IMR-90 (cell line): ENCODE data around the gene ADPRHL1. TPM values are rescaled to one million over a fixed set of nuclear protein-coding genes. Genes with fewer than 3 reads are reported as not detected.

ENCODE experiments used
- ATAC-seq: fragments of 200-7000 bp; cut with Tn5 transposase; 2 replicates; pipeline ENCODE4 v1.9.1; 2020; ENCODE audit warnings: low read depth, mild to moderate bottlenecking, moderate library complexity
- BruUV-seq: library from RNA; stranded (reverse); fragments of 400-500 nt; replicated peaks from 2 replicates; lab custom pipeline; 2021; lab: Mats Ljungman, UMichigan
- CTCF ChIA-PET: fragments of 300-600 bp; formaldehyde crosslinking; extraction: SDS; loops from one replicate; lab custom pipeline; 2021; ENCODE audit warnings: antibody characterized with exemption; lab: Yijun Ruan, JAX
- POLR2A ChIA-PET: fragments of 300-600 bp; sonication (Branson Sonifier 250); formaldehyde crosslinking; loops from one replicate; lab custom pipeline; 2022; ENCODE audit warnings: antibody characterized with exemption; ENCODE audit not compliant: unreplicated experiment; lab: Charles Lee
- DNase-seq: peaks from one replicate; pipeline ENCODE4 v3.0.0; 2013
- H2AFZ ChIP-seq: replicated peaks from 2 replicates; pipeline ENCODE3; 2013; ENCODE audit warnings: low read length, mild to moderate bottlenecking; ENCODE audit not compliant: poor library complexity
- H2AK5ac ChIP-seq: 2 replicates; pipeline ENCODE4 v1.6.1; 2013; ENCODE audit warnings: low read depth, low read length, inconsistent platforms
- H2AK9ac ChIP-seq: replicated peaks from 2 replicates; pipeline ENCODE3; 2013; ENCODE audit warnings: mild to moderate bottlenecking, low read depth, low read length, moderate library complexity; ENCODE audit not compliant: poor library complexity
- H2BK120ac ChIP-seq: 2 replicates; pipeline ENCODE4 v1.6.1; 2013; ENCODE audit warnings: low read depth, low read length, inconsistent platforms
- H2BK15ac ChIP-seq: 3 replicates; pipeline ENCODE4 v1.6.1; 2013; ENCODE audit warnings: low read depth, low read length, inconsistent platforms
- H2BK20ac ChIP-seq: 2 replicates; pipeline ENCODE4 v1.6.1; 2013; ENCODE audit warnings: low read depth, mild to moderate bottlenecking, inconsistent platforms, low read length, moderate library complexity
- H2BK5ac ChIP-seq: 2 replicates; pipeline ENCODE4 v1.6.1; 2013; ENCODE audit warnings: mild to moderate bottlenecking, low read depth, low read length, inconsistent platforms; ENCODE audit not compliant: poor library complexity, severe bottlenecking
- H3K14ac ChIP-seq: replicated peaks from 2 replicates; pipeline ENCODE4 v1.6.1; 2013; ENCODE audit warnings: low read depth, low read length, inconsistent platforms
- H3K18ac ChIP-seq: 2 replicates; pipeline ENCODE4 v1.6.1; 2013; ENCODE audit warnings: low read depth, low read length, control low read depth
- H3K23ac ChIP-seq: 2 replicates; pipeline ENCODE4 v1.6.1; 2013; ENCODE audit warnings: low read depth, low read length, inconsistent platforms
- H3K27ac ChIP-seq: 2 replicates; pipeline ENCODE4 v1.5.1; 2013; ENCODE audit warnings: mild to moderate bottlenecking, control low read depth, low read length; ENCODE audit not compliant: insufficient read depth
- H3K27me3 ChIP-seq: 2 replicates; pipeline ENCODE4 v1.6.1; 2013; ENCODE audit warnings: low read length; ENCODE audit not compliant: control insufficient read depth, insufficient read depth
- H3K36me3 ChIP-seq: 2 replicates; pipeline ENCODE4 v1.6.1; 2013; ENCODE audit warnings: low read length, mixed read lengths; ENCODE audit not compliant: control insufficient read depth, insufficient read depth
- H3K4ac ChIP-seq: 2 replicates; pipeline ENCODE4 v1.6.1; 2013; ENCODE audit warnings: low read depth, low read length, inconsistent platforms
- H3K4me1 ChIP-seq: 2 replicates; pipeline ENCODE4 v1.6.1; 2013; ENCODE audit warnings: low read length, mixed read lengths; ENCODE audit not compliant: control insufficient read depth, insufficient read depth
- H3K4me2 ChIP-seq: 2 replicates; pipeline ENCODE4 v1.6.1; 2013; ENCODE audit warnings: low read depth, mild to moderate bottlenecking, control low read depth, low read length, moderate library complexity
- H3K4me3 ChIP-seq: 2 replicates; pipeline ENCODE4 v1.5.1; 2013; ENCODE audit warnings: low read depth, mild to moderate bottlenecking, control low read depth, low read length, moderate library complexity; ENCODE audit not compliant: insufficient read depth
- H3K56ac ChIP-seq: 2 replicates; pipeline ENCODE4 v1.6.1; 2013; ENCODE audit warnings: low read length, inconsistent platforms; ENCODE audit not compliant: insufficient read depth; ENCODE audit errors: extremely low read depth
- H3K79me1 ChIP-seq, 2 experiments: 2 replicates each; pipeline ENCODE4 v1.6.1; 2013; ENCODE audit warnings: low read length in 2 of 2, inconsistent platforms in 1 of 2, low read depth in 1 of 2
- H3K9ac ChIP-seq: 2 replicates; pipeline ENCODE4 v1.6.1; 2013; ENCODE audit warnings: low read depth, low read length, control low read depth
- H3K9me1 ChIP-seq: 2 replicates; pipeline ENCODE4 v1.6.1; 2013; ENCODE audit warnings: low read length, inconsistent platforms; ENCODE audit not compliant: insufficient read depth
- H3K9me3 ChIP-seq: 2 replicates; pipeline ENCODE4 v1.6.1; 2013; ENCODE audit warnings: low read length; ENCODE audit not compliant: control insufficient read depth, insufficient read depth
- H4K20me1 ChIP-seq: 2 replicates; pipeline ENCODE4 v1.6.1; 2013; ENCODE audit warnings: low read length, inconsistent platforms; ENCODE audit not compliant: insufficient read depth
- H4K5ac ChIP-seq: 2 replicates; pipeline ENCODE4 v1.6.1; 2013; ENCODE audit warnings: mild to moderate bottlenecking, low read depth, low read length, control low read depth
- H4K8ac ChIP-seq, 2 experiments: 2 replicates each; pipeline ENCODE4 v1.6.1; 2013; ENCODE audit warnings: low read depth in 2 of 2, low read length in 2 of 2, control low read depth in 1 of 2, inconsistent platforms in 1 of 2
- H4K91ac ChIP-seq: 2 replicates; pipeline ENCODE4 v1.6.1; 2013; ENCODE audit warnings: low read depth, low read length, inconsistent platforms; ENCODE audit not compliant: insufficient read depth
- CTCF ChIP-seq: conservative IDR thresholded peaks from 2 replicates; pipeline ENCODE4 v1.5.1; 2012; ENCODE audit warnings: mild to moderate bottlenecking, low read depth, low read length, improper control_type of control experiment
- MXI1 ChIP-seq: IDR thresholded peaks from 2 replicates; pipeline ENCODE4 v1.6.1; 2012; ENCODE audit warnings: low read depth, mild to moderate bottlenecking, low read length, moderate library complexity, borderline replicate concordance
- RAD21 ChIP-seq: IDR thresholded peaks from 2 replicates; pipeline ENCODE4 v1.6.1; 2012; ENCODE audit warnings: low read length, improper control_type of control experiment
- WGBS, 2 experiments: methylation state at CpG; one replicate each; pipeline versions ENCODE4 v1.1.5 to v1.1.7; 2013; ENCODE audit warnings: missing lambda C conversion rate in 2 of 2; ENCODE audit not compliant: insufficient read length in 1 of 2; ENCODE audit errors: extremely low coverage in 2 of 2; 5-methylcytosine and 5-hydroxymethylcytosine counted together
- dilution Hi-C: fragments of 300-500 bp; cut with HindIII; formaldehyde crosslinking; loops from one replicate; pipeline ENCODE4 v1.14.3; 2018; ENCODE audit warnings: low sequenced_read_pairs; ENCODE audit not compliant: unreplicated experiment
- in situ Hi-C: fragments of 300-500 bp; cut with MboI; formaldehyde crosslinking; loops from 3 replicates; pipeline ENCODE4 v1.14.3; 2019; ENCODE audit warnings: low sequenced_read_pairs, inconsistent platforms, mixed read lengths
- intact Hi-C: fragments of 100-400 bp; cut with micrococcal nuclease; formaldehyde crosslinking; loops from 2 replicates; pipeline ENCODE4 v1.10.0; 2022
- polyA plus RNA-seq, 3 experiments: library from polyadenylated mRNA; depleted of rRNA; stranded (reverse); fragments of >200 nt; gene quantifications; 2 replicates each; pipeline ENCODE4 v1.2.3, GENCODE V29; 2012; ENCODE audit warnings: low replicate concordance in 1 of 3
- total RNA-seq: library from RNA; depleted of rRNA; stranded (reverse); fragments of >200 nt; gene quantifications from 2 replicates; pipeline ENCODE4 v1.2.3, GENCODE V29; 2012

The ADPRHL1 gene
- total and polyA plus RNA-seq, 2 of the 4 experiments (the other 2 are of a cell fraction) = 0.36 to 0.67 TPM

- Histone ChIP-seq H3K4me2 (no peak overlapping the region), H4K91ac (no peak overlapping the region), H3K4ac (no peak overlapping the region), H4K20me1 (no peaks in the 10 kb centered on the region; the same call in 1 of the 2 replicates), H2BK120ac (no peak overlapping the region), H3K36me3 (peaks cover 49% of the 10 kb centered on the region), H3K4me1 (peaks cover 2% of the 10 kb centered on the region; the same call in 1 of the 2 replicates), H2AFZ (no peak overlapping the region), H3K23ac (no peak overlapping the region), H3K56ac (no peak overlapping the region), H4K5ac (no peak overlapping the region), H2AK5ac (no peak overlapping the region), H3K4me3 (no peak overlapping the region), H3K14ac (no peak overlapping the region), H3K9me1 (no peaks in the 10 kb centered on the region), H3K9me3 (no peaks in the 10 kb centered on the region), H3K27me3 (no peaks in the 10 kb centered on the region), H2BK15ac (no peak overlapping the region), H2AK9ac (no peak overlapping the region), H2BK20ac (no peak overlapping the region), H3K18ac (no peak overlapping the region), H3K27ac (no peak overlapping the region), H2BK5ac (no peak overlapping the region), H4K8ac (no peak overlapping the region), H3K79me1 (peaks cover 3 to 7% of the 10 kb centered on the region in 2 experiments; a peak in 2 of 4 replicates), H3K9ac (no peak overlapping the region)
- dilution Hi-C loops = no loop called here
- no peak for TF ChIP-seq MXI1
- peak; percentile 12; the same call in 1 of the 2 replicates for TF ChIP-seq CTCF
- TF ChIP-seq RAD21 = 0 out of 2 replicates have a peak, but pooled peaks have one; percentile 7
- intact Hi-C loops = no loop called here
- 88% methylated on average over 14 of the region's 27 CpGs; no CpG with 5 or more reads in 1 of the 2 experiments for WGBS, 2 experiments
- in situ Hi-C loops = no loop called here
- DNase-seq (no peak), ATAC-seq (no peak)
- ChIA-PET CTCF (interaction anchor here (1.9 kb wide), 1 partner anchor 9 kb away, joined by 7 read pairs; no protein-coding TSS in a partner anchor), POLR2A (no interaction called here)
- no TSS peak for BruUV-seq
These were observed 4.2 kb upstream of the ADPRHL1 start for GRCh38 chr13:113457510-113457909.
